Left colon (tissue), 2 donors: ENCODE measurements around the gene SLC12A5. TPM values are rescaled to one million over a fixed set of nuclear protein-coding genes. Genes with fewer than 3 reads are reported as not detected.

Experiments
- ATAC-seq: fragments of 200-7000 bp; cut with Tn5 transposase; one replicate; pipeline ENCODE4 v1.9.1; 2020; ENCODE audit warnings: mild to moderate bottlenecking, moderate library complexity
- DNase-seq, 2 donors: peaks; one replicate each; pipeline ENCODE4 v3.0.0-alpha.2; 2020
- intact Hi-C, 2 donors: fragments of 100-400 bp; cut with DNase I in 1 of 2; cut with micrococcal nuclease in 1 of 2; formaldehyde crosslinking; loops; one replicate each; pipeline versions ENCODE4 v1.11.2 to v1.14.0; 2022; cut with DNase I, micrococcal nuclease
- total RNA-seq, 2 donors: library from RNA; stranded (reverse); fragmentation: NEBNext Ultra II Directional; extraction: Animal tissue kit (Norgen Biotek cat#: 25700); gene quantifications; one replicate each; pipeline ENCODE4 v1.2.1, GENCODE V29; 2021
- donor health status: DM: no; HTN: no; CAD: no.
- donor health status: DM: yes; HTN: yes; CAD: no.

Gene SLC12A5
- total RNA-seq, 2 donors from 2014 or later = 1.6 TPM; not detected in 1

GRCh38 chr20:46062151-46062550 is 33.1 kb downstream of the SLC12A5 start:
- DNase-seq (no peak), ATAC-seq (no peak)
- intact Hi-C loops = no loop called here

- DNase-seq (no peak), ATAC-seq (no peak)
- intact Hi-C loops = no loop called here
Observed at GRCh38 chr20:46062621-46063020, 33.6 kb downstream of the SLC12A5 start.

GRCh38 chr20:46063151-46063550 is 34.1 kb downstream of the SLC12A5 start:
- intact Hi-C loops = no loop called here
- ATAC-seq = no peak
- DNase-seq = no peak

GRCh38 chr20:46063652-46064054 is 34.6 kb downstream of the SLC12A5 start:
- DNase-seq (no peak), ATAC-seq (no peak)
- intact Hi-C loops = no loop called here

GRCh38 chr20:46065006-46065405 is 36.0 kb downstream of the SLC12A5 start:
- DNase-seq = no peak
- ATAC-seq = no peak
- intact Hi-C loops = no loop called here

- DNase-seq (no peak), ATAC-seq (no peak)
- intact Hi-C loops = no loop called here
Observed at GRCh38 chr20:46065691-46066090, 36.7 kb downstream of the SLC12A5 start.

GRCh38 chr20:46070215-46070900 is 41.3 kb downstream of the SLC12A5 start:
- no peak for DNase-seq
- intact Hi-C loops = no loop called here
- ATAC-seq = no peak

- intact Hi-C loops = no loop called here
- DNase-seq (no peak), ATAC-seq (no peak)
Observed at GRCh38 chr20:46071573-46071972, 42.6 kb downstream of the SLC12A5 start.

GRCh38 chr20:46073024-46073423 is 44.0 kb downstream of the SLC12A5 start:
- DNase-seq (no peak), ATAC-seq (no peak)
- intact Hi-C loops = no loop called here

GRCh38 chr20:46073443-46073842 is 44.4 kb downstream of the SLC12A5 start:
- ATAC-seq (no peak), DNase-seq (no peak)
- intact Hi-C loops = no loop called here

- DNase-seq (no peak), ATAC-seq (no peak)
- intact Hi-C loops = no loop called here
Observed at GRCh38 chr20:46074006-46074405, 45.0 kb downstream of the SLC12A5 start.

GRCh38 chr20:46076806-46077205 is 47.8 kb downstream of the SLC12A5 start:
- intact Hi-C loops = no loop called here
- DNase-seq = no peak
- ATAC-seq = no peak

GRCh38 chr20:46077642-46078305 is 48.8 kb downstream of the SLC12A5 start:
- DNase-seq (no peak), ATAC-seq (no peak)
- intact Hi-C loops = no loop called here

- DNase-seq (no peak), ATAC-seq (no peak)
- intact Hi-C loops = no loop called here
Observed at GRCh38 chr20:46078954-46079353, 49.9 kb downstream of the SLC12A5 start.

GRCh38 chr20:46081074-46081473 is 52.1 kb downstream of the SLC12A5 start:
- ATAC-seq (no peak), DNase-seq (no peak)
- intact Hi-C loops = no loop called here

- ATAC-seq (no peak), DNase-seq (no peak)
- intact Hi-C loops = no loop called here
Observed at GRCh38 chr20:46083101-46083500, 54.1 kb downstream of the SLC12A5 start.

- DNase-seq = no peak
- intact Hi-C loops = no loop called here
- ATAC-seq = no peak
Observed at GRCh38 chr20:46083531-46084061, 54.6 kb downstream of the SLC12A5 start.

- no peak for ATAC-seq
- intact Hi-C loops = no loop called here
- no peak for DNase-seq
Observed at GRCh38 chr20:46084805-46085178, 55.8 kb downstream of the SLC12A5 start.

GRCh38 chr20:46085179-46085851 is 56.3 kb downstream of the SLC12A5 start:
- intact Hi-C loops = no loop called here
- DNase-seq (peak; percentile 19 to 50), ATAC-seq (peak; percentile 42)

GRCh38 chr20:46087161-46087560 is 58.1 kb downstream of the SLC12A5 start:
- DNase-seq (no peak), ATAC-seq (no peak)
- intact Hi-C loops = no loop called here
